Endothelial cell of umbilical vein (primary cell): ENCODE data around the gene NCK2.

ENCODE experiments used
- CTCF ChIP-seq, 2 donors: IDR thresholded peaks; 1 replicate in 1 of 2; 2 replicates in 1 of 2; pipeline ENCODE4 v1.5.1; 2011; ENCODE audit warnings: low read length in 2 of 2, mild to moderate bottlenecking in 2 of 2, moderate library complexity in 2 of 2, control low read depth in 1 of 2, inconsistent platforms in 1 of 2, low read depth in 1 of 2; ENCODE audit not compliant: insufficient read depth in 1 of 2; ENCODE audit errors: extremely low read depth in 1 of 2
- MYC ChIP-seq: IDR thresholded peaks from one replicate; pipeline ENCODE4 v1.6.1; 2011; ENCODE audit warnings: mild to moderate bottlenecking, low read depth, low read length

- TF ChIP-seq CTCF (IDR thresholded peaks at IDR 0.05; ENCODE audit: extremely low read depth in 1 of 2, insufficient read depth in 1 of 2, low read depth in 1 of 2, low read length in 2 of 2): no peak
- no peak for TF ChIP-seq MYC
Measured at GRCh38 chr2:105842555-105842954, 97.8 kb downstream of the NCK2 start.
